B cell (primary cell): ENCODE data around the gene ANAPC15.

Experiments used
- EZH2 ChIP-seq: IDR thresholded peaks from 2 replicates; pipeline ENCODE4 v1.6.1; 2012; ENCODE audit warnings: borderline replicate concordance, low read depth, mild to moderate bottlenecking, moderate library complexity, low read length; ENCODE audit not compliant: insufficient read depth, poor library complexity, severe bottlenecking
- TF ChIP-seq, protein P1 (sequence below): fragments of 200-600 bp; IDR thresholded peaks from one replicate; pipeline ENCODE4 v1.8.0; 2022; ENCODE audit warnings: antibody characterized with exemption, mild to moderate bottlenecking

DNA sequence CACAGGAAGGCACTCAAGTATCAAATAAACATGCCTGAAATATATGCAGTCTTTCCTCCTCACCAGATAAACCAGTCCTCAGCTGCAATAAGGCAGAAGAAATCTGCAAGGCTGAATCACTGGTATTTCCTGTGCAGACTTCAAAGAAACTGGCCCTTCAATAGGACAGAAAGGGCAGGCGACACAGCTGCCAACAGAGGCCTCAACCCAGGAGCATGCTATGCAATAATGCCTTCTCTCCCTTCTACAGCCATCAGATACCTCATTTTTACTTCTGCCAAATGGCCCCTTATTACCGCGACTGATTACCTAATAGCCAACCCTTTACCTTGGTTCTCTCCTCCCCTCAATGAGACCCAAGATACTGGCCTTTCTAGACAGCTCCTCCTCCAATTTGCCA is 40.1 kb downstream of the ANAPC15 start:
- TF ChIP-seq, protein P1, sequence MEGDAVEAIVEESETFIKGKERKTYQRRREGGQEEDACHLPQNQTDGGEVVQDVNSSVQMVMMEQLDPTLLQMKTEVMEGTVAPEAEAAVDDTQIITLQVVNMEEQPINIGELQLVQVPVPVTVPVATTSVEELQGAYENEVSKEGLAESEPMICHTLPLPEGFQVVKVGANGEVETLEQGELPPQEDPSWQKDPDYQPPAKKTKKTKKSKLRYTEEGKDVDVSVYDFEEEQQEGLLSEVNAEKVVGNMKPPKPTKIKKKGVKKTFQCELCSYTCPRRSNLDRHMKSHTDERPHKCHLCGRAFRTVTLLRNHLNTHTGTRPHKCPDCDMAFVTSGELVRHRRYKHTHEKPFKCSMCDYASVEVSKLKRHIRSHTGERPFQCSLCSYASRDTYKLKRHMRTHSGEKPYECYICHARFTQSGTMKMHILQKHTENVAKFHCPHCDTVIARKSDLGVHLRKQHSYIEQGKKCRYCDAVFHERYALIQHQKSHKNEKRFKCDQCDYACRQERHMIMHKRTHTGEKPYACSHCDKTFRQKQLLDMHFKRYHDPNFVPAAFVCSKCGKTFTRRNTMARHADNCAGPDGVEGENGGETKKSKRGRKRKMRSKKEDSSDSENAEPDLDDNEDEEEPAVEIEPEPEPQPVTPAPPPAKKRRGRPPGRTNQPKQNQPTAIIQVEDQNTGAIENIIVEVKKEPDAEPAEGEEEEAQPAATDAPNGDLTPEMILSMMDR: no peak
- TF ChIP-seq EZH2: no peak
